GM21381 (cell line): ENCODE data around the gene NAV2.

ENCODE experiments used
- ATAC-seq: cut with Tn5 transposase; IDR thresholded peaks from one replicate; pipeline ENCODE4 v1.9.1; 2021; ENCODE audit warnings: mild to moderate bottlenecking, moderate library complexity; ENCODE audit not compliant: unreplicated experiment

The NAV2 gene

GRCh38 chr11:19739872-19740271 is 27.2 kb downstream of the NAV2 start:
- ATAC-seq: no peak

GRCh38 chr11:19740586-19740985 is 27.9 kb downstream of the NAV2 start:
- no peak for ATAC-seq

GRCh38 chr11:19742588-19743292 is 30.1 kb downstream of the NAV2 start:
- no peak for ATAC-seq

- no peak for ATAC-seq
These were observed 31.0 kb downstream of the NAV2 start for GRCh38 chr11:19743622-19744021.

- no peak for ATAC-seq
These were observed 31.5 kb downstream of the NAV2 start for GRCh38 chr11:19744130-19744529.

- ATAC-seq: no peak
These were observed 33.4 kb downstream of the NAV2 start for GRCh38 chr11:19746086-19746485.

GRCh38 chr11:19747634-19748033 is 35.0 kb downstream of the NAV2 start:
- no peak for ATAC-seq

GRCh38 chr11:19751055-19751454 is 38.4 kb downstream of the NAV2 start:
- no peak for ATAC-seq

- no peak for ATAC-seq
These were observed 40.9 kb downstream of the NAV2 start for GRCh38 chr11:19753451-19754106.

GRCh38 chr11:19756675-19757475 is 44.2 kb downstream of the NAV2 start:
- no peak for ATAC-seq

GRCh38 chr11:19759389-19759788 is 46.8 kb downstream of the NAV2 start:
- no peak for ATAC-seq

- ATAC-seq: no peak
These were observed 49.6 kb downstream of the NAV2 start for GRCh38 chr11:19762266-19762665.

GRCh38 chr11:19763330-19763729 is 50.7 kb downstream of the NAV2 start:
- ATAC-seq: no peak

- ATAC-seq: no peak
These were observed 53.6 kb downstream of the NAV2 start for GRCh38 chr11:19766206-19766605.

GRCh38 chr11:19766810-19767209 is 54.2 kb downstream of the NAV2 start:
- ATAC-seq: no peak

- ATAC-seq: no peak
These were observed 55.1 kb downstream of the NAV2 start for GRCh38 chr11:19767627-19768151.

- no peak for ATAC-seq
These were observed 55.6 kb downstream of the NAV2 start for GRCh38 chr11:19768197-19768596.

GRCh38 chr11:19768815-19769214 is 56.2 kb downstream of the NAV2 start:
- ATAC-seq: no peak

- no peak for ATAC-seq
These were observed 57.2 kb downstream of the NAV2 start for GRCh38 chr11:19769820-19770219.

- ATAC-seq: no peak
These were observed 57.6 kb downstream of the NAV2 start for GRCh38 chr11:19770277-19770676.

GRCh38 chr11:19771463-19771862 is 58.8 kb downstream of the NAV2 start:
- no peak for ATAC-seq

- ATAC-seq: no peak
These were observed 59.8 kb downstream of the NAV2 start for GRCh38 chr11:19772480-19772879.
